Activated CD8-positive, alpha-beta T cell treated with anti-CD3 and anti-CD28 coated beads for 36 hours (primary cell): ENCODE data around the gene PRR30. TPM values are rescaled to one million over a fixed set of nuclear protein-coding genes. Genes with fewer than 3 reads are reported as not detected.

Experiments
- ATAC-seq: fragments of 200-7000 bp; cut with Tn5 transposase; one replicate; pipeline ENCODE4 v1.10.0; 2021; ENCODE audit warnings: mild to moderate bottlenecking, moderate library complexity
- CTCF ChIA-PET: fragments of 350-600 bp; sonication (Branson Sonifier 250); formaldehyde crosslinking; loops from one replicate; lab custom pipeline; 2021; ENCODE audit warnings: antibody characterized with exemption; lab: Charles Lee
- POLR2A ChIA-PET: fragments of 350-600 bp; sonication (Branson Sonifier 250); formaldehyde crosslinking; loops from one replicate; lab custom pipeline; 2021; ENCODE audit warnings: antibody characterized with exemption; lab: Charles Lee
- DNase-seq: peaks from one replicate; pipeline ENCODE4 v3.0.0-alpha.2; 2020
- H3K27ac Mint-ChIP-seq: one replicate; pipeline ENCODE4 v1.8.0; 2021; ENCODE audit warnings: mild to moderate bottlenecking, mixed read lengths
- H3K27me3 Mint-ChIP-seq: one replicate; pipeline ENCODE4 v1.8.0; 2021; ENCODE audit warnings: mixed read lengths
- H3K36me3 Mint-ChIP-seq: one replicate; pipeline ENCODE4 v1.8.0; 2021; ENCODE audit warnings: low read depth, mixed read lengths
- H3K4me1 Mint-ChIP-seq: one replicate; pipeline ENCODE4 v1.8.0; 2021; ENCODE audit warnings: low read depth, mixed read lengths
- H3K4me3 Mint-ChIP-seq: one replicate; pipeline ENCODE4 v1.8.0; 2021; ENCODE audit warnings: mild to moderate bottlenecking, moderate library complexity, mixed read lengths
- H3K9me3 Mint-ChIP-seq: one replicate; pipeline ENCODE4 v1.8.0; 2021; ENCODE audit warnings: mixed read lengths
- CTCF ChIP-seq: fragments of 200-600 bp; IDR thresholded peaks from one replicate; pipeline ENCODE4 v1.8.0; 2022; ENCODE audit warnings: antibody characterized with exemption, mild to moderate bottlenecking
- intact Hi-C: fragments of 100-400 bp; cut with micrococcal nuclease; formaldehyde crosslinking; loops from one replicate; pipeline ENCODE4 v1.10.0; 2022
- total RNA-seq, 2 experiments: library from RNA; stranded (reverse); gene quantifications; one replicate each; pipeline ENCODE4 v1.2.3, GENCODE V29; 2021

PRR30 gene
- total RNA-seq, 2 experiments from 2014 or later: not detected

- no peaks in the 10 kb centered on the region for H3K27me3 Mint-ChIP-seq
- H3K4me3 Mint-ChIP-seq: no peak overlapping the region
- intact Hi-C loops: loop anchor here (5.0 to 10.0 kb wide), 2 partner anchors 118 to 185 kb away; partner anchors contain the start of genes ATRAID, CAD, SLC5A6 and TRIM54
- ChIA-PET CTCF (interaction anchor here (0.6 to 3.0 kb wide), 12 partner anchors 9 to 362 kb away, joined by 3 to 28 read pairs (median 5); partner anchors contain the start of genes KHK and TRIM54), POLR2A (interaction anchor here (1.0 to 2.6 kb wide), 4 partner anchors 10 to 313 kb away, joined by 3 to 10 read pairs (median 4); partner anchors contain the start of genes KHK and PPM1G)
- no peak for DNase-seq
- H3K4me1 Mint-ChIP-seq: no peaks in the 10 kb centered on the region
- no peak for TF ChIP-seq CTCF
- no peaks in the 10 kb centered on the region for H3K9me3 Mint-ChIP-seq
- no peak for ATAC-seq
- no peaks in the 10 kb centered on the region for H3K36me3 Mint-ChIP-seq
- H3K27ac Mint-ChIP-seq: peak overlapping the region; percentile 15
Observed at GRCh38 chr2:27096748-27097297, 42.4 kb downstream of the PRR30 start.

GRCh38 chr2:27095745-27096651, 43.2 kb downstream of the PRR30 start:
- ChIA-PET POLR2A (interaction anchor here (1.0 to 2.6 kb wide), 3 partner anchors 9 to 314 kb away, joined by 3 to 10 read pairs (median 4); partner anchors contain the start of genes KHK and PPM1G), CTCF (interaction anchor here (0.6 to 3.0 kb wide), 9 partner anchors 9 to 363 kb away, joined by 3 to 28 read pairs (median 6); partner anchors contain the start of genes KHK and TRIM54)
- H3K27me3 Mint-ChIP-seq: no peaks in the 10 kb centered on the region
- H3K36me3 Mint-ChIP-seq: no peaks in the 10 kb centered on the region
- peak overlapping the region; percentile 30 for H3K4me3 Mint-ChIP-seq
- intact Hi-C loops: loop anchor here (5.0 to 10.0 kb wide), 2 partner anchors 119 to 186 kb away; partner anchors contain the start of genes ATRAID, CAD, SLC5A6 and TRIM54
- ATAC-seq (peak; percentile 94), DNase-seq (peak; percentile 65)
- no peak for TF ChIP-seq CTCF
- no peak overlapping the region for H3K27ac Mint-ChIP-seq
- no peaks in the 10 kb centered on the region for H3K4me1 Mint-ChIP-seq
- no peaks in the 10 kb centered on the region for H3K9me3 Mint-ChIP-seq

GRCh38 chr2:27095427-27095744, 43.8 kb downstream of the PRR30 start:
- Mint-ChIP-seq H3K4me3 (no peak overlapping the region), H3K27ac (no peak overlapping the region), H3K9me3 (no peaks in the 10 kb centered on the region), H3K27me3 (no peaks in the 10 kb centered on the region), H3K4me1 (no peaks in the 10 kb centered on the region), H3K36me3 (no peaks in the 10 kb centered on the region)
- ATAC-seq (no peak), DNase-seq (no peak)
- intact Hi-C loops: loop anchor here (5.0 to 10.0 kb wide), 2 partner anchors 119 to 187 kb away; partner anchors contain the start of genes ATRAID, CAD, SLC5A6 and TRIM54
- no peak for TF ChIP-seq CTCF
- CTCF ChIA-PET: interaction anchor here (0.9 to 1.4 kb wide), 2 partner anchors 9 to 133 kb away, joined by 3 read pairs; partner anchors contain the start of gene KHK
- POLR2A ChIA-PET: no interaction called here

- CTCF ChIA-PET: interaction anchor here (1.0 to 1.6 kb wide), 3 partner anchors 8 to 186 kb away, joined by 3 to 7 read pairs (median 3); partner anchors contain the start of gene KHK
- TF ChIP-seq CTCF: no peak
- DNase-seq: no peak
- ATAC-seq: no peak
- Mint-ChIP-seq H3K9me3 (no peaks in the 10 kb centered on the region), H3K4me1 (no peaks in the 10 kb centered on the region), H3K27ac (no peak overlapping the region), H3K36me3 (no peaks in the 10 kb centered on the region), H3K27me3 (no peaks in the 10 kb centered on the region), H3K4me3 (no peak overlapping the region)
- POLR2A ChIA-PET: no interaction called here
- intact Hi-C loops: loop anchor here (10.0 kb wide), 1 partner anchor 120 kb away; the partner anchor contains the start of genes ATRAID, CAD and SLC5A6
Observed at GRCh38 chr2:27094353-27094984, 44.7 kb downstream of the PRR30 start.
